Lower lobe of right lung (tissue), 2 donors: ENCODE measurements around the gene ICA1L. TPM values are rescaled to one million over a fixed set of nuclear protein-coding genes. Genes with fewer than 3 reads are reported as not detected.
A peak's percentile ranks its signal among the peaks of the same experiment; 100 is the strongest.
"Not testable (repeated sequence)": the region's sequence is repeated elsewhere in the genome, so short reads cannot be mapped to it uniquely, and the experiment has no call there.

Source experiments
- ATAC-seq, 2 donors: fragments of 200-7000 bp; cut with Tn5 transposase; one replicate each; pipeline ENCODE4 v1.9.1; 2020 to 2022; ENCODE audit warnings: mild to moderate bottlenecking in 2 of 2, moderate library complexity in 2 of 2
- DNase-seq: peaks from one replicate; pipeline ENCODE4 v3.0.0-alpha.2; 2020
- H3K27ac ChIP-seq: fragments of 200-600 bp; one replicate; pipeline ENCODE4 v1.8.0; 2022
- H3K27me3 ChIP-seq: fragments of 200-600 bp; one replicate; pipeline ENCODE4 v1.8.0; 2022; ENCODE audit warnings: low read depth
- H3K36me3 ChIP-seq: fragments of 200-600 bp; one replicate; pipeline ENCODE4 v1.8.0; 2022; ENCODE audit warnings: mild to moderate bottlenecking
- H3K4me1 ChIP-seq: fragments of 200-600 bp; one replicate; pipeline ENCODE4 v1.8.0; 2022
- H3K4me3 ChIP-seq: fragments of 200-600 bp; one replicate; pipeline ENCODE4 v1.8.0; 2022; ENCODE audit warnings: mild to moderate bottlenecking
- H3K9me3 ChIP-seq: fragments of 200-600 bp; one replicate; pipeline ENCODE4 v1.8.0; 2022
- intact Hi-C: fragments of 100-400 bp; cut with DNase I; formaldehyde crosslinking; loops from one replicate; pipeline ENCODE4 v1.11.0; 2022
- total RNA-seq: library from RNA; stranded (reverse); fragmentation: NEBNext Ultra II Directional; extraction: Animal tissue kit (Norgen Biotek cat#: 25700); gene quantifications from one replicate; pipeline ENCODE4 v1.2.1, GENCODE V29; 2021
- TF ChIP-seq, protein P1 (sequence below): fragments of 200-600 bp; IDR thresholded peaks from one replicate; pipeline ENCODE4 v1.8.0; 2022; ENCODE audit warnings: antibody characterized with exemption, mild to moderate bottlenecking
- donor health status: DM: no; HTN: yes; CAD: no; lungs with severe emphysema.

ICA1L gene
- total RNA-seq, 1 donor from 2014 or later, result 5.6 TPM

DNA sequence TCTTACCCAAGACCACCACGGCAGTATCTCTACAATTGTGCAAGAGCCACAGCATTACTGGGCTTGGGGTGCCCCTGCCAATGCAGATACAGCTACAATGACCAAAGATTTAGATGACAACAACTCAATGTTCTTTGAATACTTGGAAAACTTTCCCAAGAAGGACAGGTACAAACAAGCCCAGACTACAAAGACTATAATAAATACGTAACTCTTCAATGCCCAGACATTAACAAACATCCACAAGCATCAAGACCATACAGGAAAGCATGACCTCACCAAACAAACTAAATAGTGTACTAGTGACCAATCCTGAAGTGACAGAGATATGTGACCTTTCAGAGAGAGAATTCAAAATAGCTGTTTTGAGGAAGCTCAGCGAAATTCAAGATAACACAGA lies 62.8 kb downstream of the ICA1L start:
- Histone ChIP-seq H3K27me3 (no peaks in the 10 kb centered on the region), H3K4me3 (no peak overlapping the region), H3K27ac (no peak overlapping the region), H3K4me1 (no peaks in the 10 kb centered on the region), H3K9me3 (no peaks in the 10 kb centered on the region), H3K36me3 (no peaks in the 10 kb centered on the region)
- DNase-seq (no peak), ATAC-seq (no peak)
- TF ChIP-seq, protein P1, sequence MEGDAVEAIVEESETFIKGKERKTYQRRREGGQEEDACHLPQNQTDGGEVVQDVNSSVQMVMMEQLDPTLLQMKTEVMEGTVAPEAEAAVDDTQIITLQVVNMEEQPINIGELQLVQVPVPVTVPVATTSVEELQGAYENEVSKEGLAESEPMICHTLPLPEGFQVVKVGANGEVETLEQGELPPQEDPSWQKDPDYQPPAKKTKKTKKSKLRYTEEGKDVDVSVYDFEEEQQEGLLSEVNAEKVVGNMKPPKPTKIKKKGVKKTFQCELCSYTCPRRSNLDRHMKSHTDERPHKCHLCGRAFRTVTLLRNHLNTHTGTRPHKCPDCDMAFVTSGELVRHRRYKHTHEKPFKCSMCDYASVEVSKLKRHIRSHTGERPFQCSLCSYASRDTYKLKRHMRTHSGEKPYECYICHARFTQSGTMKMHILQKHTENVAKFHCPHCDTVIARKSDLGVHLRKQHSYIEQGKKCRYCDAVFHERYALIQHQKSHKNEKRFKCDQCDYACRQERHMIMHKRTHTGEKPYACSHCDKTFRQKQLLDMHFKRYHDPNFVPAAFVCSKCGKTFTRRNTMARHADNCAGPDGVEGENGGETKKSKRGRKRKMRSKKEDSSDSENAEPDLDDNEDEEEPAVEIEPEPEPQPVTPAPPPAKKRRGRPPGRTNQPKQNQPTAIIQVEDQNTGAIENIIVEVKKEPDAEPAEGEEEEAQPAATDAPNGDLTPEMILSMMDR, result no peak
- intact Hi-C loops, result no loop called here

DNA sequence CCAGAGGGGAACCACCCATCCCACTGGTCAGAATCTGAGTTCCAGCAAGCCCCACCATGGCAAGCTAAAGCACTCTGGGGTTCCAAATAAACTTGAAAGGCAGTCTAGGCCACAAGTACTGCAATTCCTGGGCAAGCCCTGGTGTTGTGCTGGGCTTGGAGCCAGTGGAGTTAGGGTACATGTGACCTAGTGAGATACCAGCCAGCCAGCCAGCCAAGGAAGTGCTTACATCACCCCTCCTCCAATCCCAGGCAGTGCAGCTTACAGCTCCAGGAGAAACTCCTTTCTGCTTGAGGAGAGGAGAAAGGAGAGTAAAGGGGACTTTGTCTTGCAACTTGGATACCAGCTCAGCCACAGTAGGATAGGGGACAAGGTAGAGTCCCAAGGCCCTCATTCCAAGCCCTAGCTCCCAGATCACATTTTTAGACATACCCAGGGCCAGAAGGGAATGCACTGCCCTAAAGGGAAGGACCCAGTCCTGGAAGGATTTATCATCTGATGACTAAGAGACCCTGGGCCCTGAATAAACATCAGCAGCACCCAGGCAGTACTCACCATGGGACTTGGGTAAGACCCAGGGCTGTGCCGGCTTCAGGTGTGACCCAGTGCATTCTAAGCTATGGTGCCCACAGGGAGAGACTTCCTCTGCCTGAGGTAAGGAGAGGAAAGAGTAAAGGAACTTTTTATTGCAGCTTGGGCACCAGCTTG lies 64.0 kb downstream of the ICA1L start:
- H3K36me3 ChIP-seq, H3K9me3 ChIP-seq, intact Hi-C loops, H3K4me3 ChIP-seq, H3K27ac ChIP-seq, H3K27me3 ChIP-seq, H3K4me1 ChIP-seq: not testable (repeated sequence)
- DNase-seq, result peak; percentile 67
- peak; percentile 79 to 88 for ATAC-seq

DNA sequence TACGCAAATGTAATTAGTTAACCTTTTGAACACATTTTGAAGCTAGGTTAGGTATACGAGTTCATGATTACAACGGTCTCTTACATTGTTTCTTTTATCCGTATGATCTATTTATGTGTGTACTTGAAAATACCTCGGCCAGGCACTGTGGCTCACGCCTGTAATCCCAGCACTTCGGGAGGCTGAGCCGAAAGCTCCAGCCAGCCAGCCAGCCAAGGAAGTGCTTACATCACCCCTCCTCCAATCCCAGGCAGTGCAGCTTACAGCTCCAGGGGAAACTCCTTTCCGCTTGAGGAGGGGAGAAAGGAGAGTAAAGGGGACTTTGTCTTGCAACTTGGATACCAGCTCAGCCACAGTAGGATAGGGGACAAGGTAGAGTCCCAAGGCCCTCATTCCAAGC lies 65.7 kb downstream of the ICA1L start:
- ATAC-seq, result peak in 1 of 2 donors; percentile 9
- H3K4me1 ChIP-seq, H3K27me3 ChIP-seq, H3K36me3 ChIP-seq, H3K4me3 ChIP-seq, H3K9me3 ChIP-seq, intact Hi-C loops, H3K27ac ChIP-seq, DNase-seq: not testable (repeated sequence)

DNA sequence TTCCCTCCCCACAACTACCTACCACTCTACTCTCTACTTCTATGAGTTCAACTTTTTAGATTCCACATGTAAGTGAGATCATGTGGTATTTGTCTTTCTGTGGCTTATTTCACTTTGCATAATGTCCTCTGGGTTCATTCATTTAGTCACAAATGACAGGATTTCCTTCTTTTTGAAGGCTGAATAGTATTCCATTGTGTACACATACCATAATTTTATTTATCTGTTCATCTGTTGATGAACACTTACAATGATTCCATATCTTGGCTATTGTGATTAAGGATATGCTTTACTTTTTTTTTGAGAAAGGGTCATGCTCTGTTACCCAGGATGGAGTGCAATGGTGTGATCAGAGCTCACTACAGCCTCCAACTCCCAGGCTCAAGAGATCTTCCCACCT lies 73.6 kb downstream of the ICA1L start:
- intact Hi-C loops, result no loop called here
- TF ChIP-seq, protein P1, result no peak
- ATAC-seq (no peak), DNase-seq (no peak)
- Histone ChIP-seq H3K36me3 (no peaks in the 10 kb centered on the region), H3K27ac (no peak overlapping the region), H3K9me3 (no peaks in the 10 kb centered on the region), H3K4me3 (no peak overlapping the region), H3K27me3 (no peaks in the 10 kb centered on the region), H3K4me1 (no peaks in the 10 kb centered on the region)

DNA sequence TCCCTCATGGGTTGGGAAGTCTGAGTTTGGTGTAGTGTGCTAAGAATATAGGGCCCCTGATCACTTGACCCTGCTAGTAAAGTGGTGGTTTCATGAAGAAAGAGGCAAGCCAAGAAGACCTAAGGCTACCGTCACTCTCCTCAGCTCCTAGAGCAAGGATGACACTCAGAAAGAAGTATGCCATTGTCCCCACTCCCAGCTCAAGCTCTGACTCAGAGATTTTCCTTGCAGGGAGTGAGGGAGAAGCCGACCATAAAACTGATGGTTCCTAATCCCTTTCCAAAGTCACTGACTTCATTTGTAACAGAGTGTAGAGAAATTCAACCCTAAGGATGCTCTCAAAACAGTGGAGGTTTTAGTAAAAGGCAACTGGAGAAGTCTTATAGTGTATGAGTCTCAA lies 80.9 kb downstream of the ICA1L start:
- TF ChIP-seq, protein P1, result no peak

DNA sequence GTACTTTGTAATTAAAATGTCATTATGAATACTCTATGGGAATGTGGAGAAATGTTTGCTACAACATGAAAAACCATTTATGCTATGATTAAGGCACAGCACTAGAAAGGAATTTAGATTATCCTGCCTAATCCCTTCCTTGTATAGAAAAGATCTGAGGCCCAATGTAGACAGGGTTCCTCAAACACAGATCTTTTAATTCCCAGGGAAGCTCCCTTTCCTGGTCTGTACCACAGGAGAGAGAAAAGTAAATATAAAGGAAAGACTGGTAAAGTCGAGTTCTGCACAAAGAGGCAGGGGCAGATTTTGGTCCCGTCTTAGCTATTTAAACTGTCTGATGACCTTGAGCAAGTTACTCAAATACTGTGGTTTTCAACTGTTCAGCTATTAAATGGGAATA lies 84.7 kb downstream of the ICA1L start:
- intact Hi-C loops, result no loop called here
- H3K4me3 ChIP-seq, result no peak overlapping the region
- H3K27me3 ChIP-seq, result no peaks in the 10 kb centered on the region
- TF ChIP-seq, protein P1, result no peak
- no peak for ATAC-seq
- H3K36me3 ChIP-seq, result peaks cover 11% of the 10 kb centered on the region
- H3K4me1 ChIP-seq, result no peaks in the 10 kb centered on the region
- no peak for DNase-seq
- H3K9me3 ChIP-seq, result no peaks in the 10 kb centered on the region
- H3K27ac ChIP-seq, result no peak overlapping the region

More for the DNA sequence above, 80.9 kb downstream of the ICA1L start:
- H3K4me1 ChIP-seq, result no peaks in the 10 kb centered on the region
- ATAC-seq (no peak), DNase-seq (no peak)
- intact Hi-C loops, result no loop called here
- H3K27me3 ChIP-seq, result no peaks in the 10 kb centered on the region
- H3K36me3 ChIP-seq, result peaks cover 11% of the 10 kb centered on the region
- H3K27ac ChIP-seq, result no peak overlapping the region
- H3K4me3 ChIP-seq, result no peak overlapping the region
- H3K9me3 ChIP-seq, result no peaks in the 10 kb centered on the region
